Psoas muscle (tissue), 8 donors: ENCODE data around the gene IGSF21. TPM values are rescaled to one million over a fixed set of nuclear protein-coding genes. Genes with fewer than 3 reads are reported as not detected.

Experiments used
- ATAC-seq, 4 donors: fragments of 200-7000 bp; cut with Tn5 transposase; one replicate each; pipeline ENCODE4 v1.9.1; 2020; ENCODE audit warnings: moderate library complexity in 3 of 4, mild to moderate bottlenecking in 2 of 4
- DNase-seq, 2 donors: peaks; one replicate each; pipeline ENCODE4 v3.0.0-alpha.2; 2020
- H3K27ac ChIP-seq: fragments of 200-600 bp; one replicate; pipeline ENCODE4 v1.8.0; 2022
- H3K27me3 ChIP-seq, 3 donors: fragments of 200-600 bp in 1 of 3; one replicate each; pipeline versions ENCODE4 v1.6.1 to v1.8.0; 2013 to 2022; ENCODE audit warnings: low read length in 2 of 3, mild to moderate bottlenecking in 2 of 3, moderate library complexity in 1 of 3; ENCODE audit not compliant: insufficient read depth in 3 of 3
- H3K36me3 ChIP-seq, 2 donors: fragments of 200-600 bp in 1 of 2; one replicate each; pipeline versions ENCODE4 v1.6.1 to v1.8.0; 2013 to 2022; ENCODE audit warnings: low read depth in 1 of 2, mild to moderate bottlenecking in 1 of 2, moderate library complexity in 1 of 2; ENCODE audit not compliant: insufficient read depth in 1 of 2
- H3K4me1 ChIP-seq: fragments of 200-600 bp; one replicate; pipeline ENCODE4 v1.8.0; 2022
- H3K4me3 ChIP-seq: fragments of 200-600 bp; one replicate; pipeline ENCODE4 v1.8.0; 2022; ENCODE audit warnings: mild to moderate bottlenecking
- H3K9me3 ChIP-seq: fragments of 200-600 bp; one replicate; pipeline ENCODE4 v1.8.0; 2022
- WGBS, 3 donors: extraction: QIAGEN DNeasy Blood & Tissue Kit; methylation state at CpG; one replicate each; pipeline versions ENCODE4 v1.1.6 to v1.1.7; 2013; 5-methylcytosine and 5-hydroxymethylcytosine counted together
- intact Hi-C, 2 donors: fragments of 100-400 bp; cut with DNase I; formaldehyde crosslinking; loops; one replicate each; pipeline versions ENCODE4 v1.11.0 to v1.14.2; 2022
- polyA plus RNA-seq, 3 donors: library from polyadenylated mRNA; stranded (reverse); fragments of 200-250 nt; gene quantifications; one replicate each; pipeline ENCODE4 v1.2.3, GENCODE V29; 2013
- total RNA-seq, 4 donors: library from RNA; stranded (reverse); fragmentation: NEBNext Ultra II Directional in 2 of 4; extraction: Animal tissue kit (Norgen Biotek cat#: 25700) in 2 of 4; gene quantifications; one replicate each; pipeline versions ENCODE4 v1.2.1 to v1.2.4, GENCODE V29; 2021 to 2023
- TF ChIP-seq, protein P1 (sequence below): fragments of 200-600 bp; IDR thresholded peaks from one replicate; pipeline ENCODE4 v1.8.0; 2022; ENCODE audit warnings: antibody characterized with exemption
- donor health status: healthy with polysubstance abuse.
- donor health status: DM: no; HTN: no; CAD: no; lungs with moderate emphysema.
- donor health status: Bipolar disorder and iron deficiency.
- donor health status: healthy.
- donor health status: DM: yes; HTN: yes; CAD: no.
- donor health status: DM: no; HTN: no; CAD: no.
- donor health status: DM: no; HTN: no; CAD: no.
- donor health status: DM: yes; HTN: yes; CAD: no.

Gene IGSF21
- total and polyA plus RNA-seq, 7 donors, result 0.10 to 0.88 (median 0.42) TPM

DNA sequence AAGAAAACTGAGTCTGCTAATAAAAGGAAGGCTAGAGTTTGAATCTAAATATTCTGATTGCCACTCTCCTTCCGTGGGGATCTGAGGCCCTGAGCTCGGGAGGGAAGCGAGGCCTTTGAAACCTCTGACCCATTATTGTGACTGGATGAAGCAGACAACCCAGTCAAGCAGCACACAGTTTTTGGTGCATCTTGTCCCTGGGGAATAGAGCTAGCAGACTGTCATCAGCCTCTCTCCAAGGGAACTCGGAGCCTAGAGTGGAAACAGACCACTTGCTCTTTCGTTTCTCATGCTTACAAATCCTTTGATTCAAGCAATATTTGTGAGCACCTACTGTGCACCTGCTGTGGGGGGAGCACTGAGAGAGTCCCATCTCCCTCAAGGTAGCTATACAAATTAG is 240.0 kb downstream of the IGSF21 start:
- TF ChIP-seq, protein P1, sequence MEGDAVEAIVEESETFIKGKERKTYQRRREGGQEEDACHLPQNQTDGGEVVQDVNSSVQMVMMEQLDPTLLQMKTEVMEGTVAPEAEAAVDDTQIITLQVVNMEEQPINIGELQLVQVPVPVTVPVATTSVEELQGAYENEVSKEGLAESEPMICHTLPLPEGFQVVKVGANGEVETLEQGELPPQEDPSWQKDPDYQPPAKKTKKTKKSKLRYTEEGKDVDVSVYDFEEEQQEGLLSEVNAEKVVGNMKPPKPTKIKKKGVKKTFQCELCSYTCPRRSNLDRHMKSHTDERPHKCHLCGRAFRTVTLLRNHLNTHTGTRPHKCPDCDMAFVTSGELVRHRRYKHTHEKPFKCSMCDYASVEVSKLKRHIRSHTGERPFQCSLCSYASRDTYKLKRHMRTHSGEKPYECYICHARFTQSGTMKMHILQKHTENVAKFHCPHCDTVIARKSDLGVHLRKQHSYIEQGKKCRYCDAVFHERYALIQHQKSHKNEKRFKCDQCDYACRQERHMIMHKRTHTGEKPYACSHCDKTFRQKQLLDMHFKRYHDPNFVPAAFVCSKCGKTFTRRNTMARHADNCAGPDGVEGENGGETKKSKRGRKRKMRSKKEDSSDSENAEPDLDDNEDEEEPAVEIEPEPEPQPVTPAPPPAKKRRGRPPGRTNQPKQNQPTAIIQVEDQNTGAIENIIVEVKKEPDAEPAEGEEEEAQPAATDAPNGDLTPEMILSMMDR, result no peak
- WGBS, 3 donors, result 86 to 88% (median 87%) methylated on average over 5 of the region's 5 CpGs
- H3K27me3 ChIP-seq, result peaks cover 0 to 42% (median 0%) of the 10 kb centered on the region in 3 donors

GRCh38 chr1:18348354-18348753 is 240.8 kb downstream of the IGSF21 start:
- ATAC-seq, result no peak
- 51 to 62% (median 53%) methylated on average over 3 of the region's 3 CpGs for WGBS, 3 donors
- no peaks in the 10 kb centered on the region for H3K36me3 ChIP-seq

More for the DNA sequence above, 240.0 kb downstream of the IGSF21 start:
- no peaks in the 10 kb centered on the region for H3K36me3 ChIP-seq
- no peaks in the 10 kb centered on the region for H3K9me3 ChIP-seq
- DNase-seq, result no peak
- no peak for ATAC-seq
- no peak overlapping the region for H3K27ac ChIP-seq
- no peak overlapping the region for H3K4me3 ChIP-seq
- intact Hi-C loops, result no loop called here
- no peaks in the 10 kb centered on the region for H3K4me1 ChIP-seq

DNA sequence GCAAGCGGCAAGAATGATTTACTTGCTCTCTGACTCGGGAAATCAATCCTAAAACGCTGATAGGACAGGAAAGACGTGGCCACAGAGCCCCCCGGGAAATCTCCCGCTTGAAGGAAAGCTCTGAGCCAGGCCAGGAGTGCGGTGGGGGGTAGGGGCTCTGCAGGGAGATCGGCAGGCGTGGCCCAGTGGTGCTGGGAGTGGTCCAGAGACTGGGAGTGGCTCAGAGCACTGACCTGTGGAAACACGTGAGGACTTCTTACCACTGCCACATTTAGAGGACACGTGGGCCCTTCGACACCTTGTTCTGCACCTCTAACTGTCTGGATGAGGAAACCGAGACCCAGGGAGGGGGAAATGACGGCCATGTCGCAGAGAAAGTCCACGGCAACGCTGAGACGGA is 243.1 kb downstream of the IGSF21 start:
- H3K27ac ChIP-seq, result no peak overlapping the region
- ATAC-seq (no peak), DNase-seq (no peak)
- H3K4me1 ChIP-seq, result no peaks in the 10 kb centered on the region
- no peaks in the 10 kb centered on the region for H3K9me3 ChIP-seq
- intact Hi-C loops, result no loop called here
- TF ChIP-seq, protein P1, result no peak
- H3K27me3 ChIP-seq, result peaks cover 3 to 37% (median 5%) of the 10 kb centered on the region in 3 donors
- H3K36me3 ChIP-seq, result no peaks in the 10 kb centered on the region
- 62 to 70% (median 63%) methylated on average over 18 of the region's 18 CpGs for WGBS, 3 donors
- no peak overlapping the region for H3K4me3 ChIP-seq

More at GRCh38 chr1:18348354-18348753, 240.8 kb downstream of the IGSF21 start:
- Histone ChIP-seq H3K27ac (no peak overlapping the region), H3K4me3 (no peak overlapping the region), H3K4me1 (no peaks in the 10 kb centered on the region), H3K9me3 (no peaks in the 10 kb centered on the region), H3K27me3 (peaks cover 0 to 46% (median 4%) of the 10 kb centered on the region in 3 donors)
- TF ChIP-seq, protein P1, result no peak
- intact Hi-C loops, result no loop called here
- DNase-seq, result no peak

GRCh38 chr1:18351735-18352134 is 244.1 kb downstream of the IGSF21 start:
- Histone ChIP-seq H3K4me3 (no peak overlapping the region), H3K27me3 (peaks cover 3 to 30% (median 8%) of the 10 kb centered on the region in 3 donors), H3K27ac (no peak overlapping the region), H3K4me1 (no peaks in the 10 kb centered on the region), H3K36me3 (no peaks in the 10 kb centered on the region), H3K9me3 (no peaks in the 10 kb centered on the region)
- intact Hi-C loops, result no loop called here
- DNase-seq, result no peak
- ATAC-seq, result no peak
- WGBS, 3 donors, result 45 to 60% (median 51%) methylated on average over 10 of the region's 10 CpGs
- TF ChIP-seq, protein P1, result no peak

DNA sequence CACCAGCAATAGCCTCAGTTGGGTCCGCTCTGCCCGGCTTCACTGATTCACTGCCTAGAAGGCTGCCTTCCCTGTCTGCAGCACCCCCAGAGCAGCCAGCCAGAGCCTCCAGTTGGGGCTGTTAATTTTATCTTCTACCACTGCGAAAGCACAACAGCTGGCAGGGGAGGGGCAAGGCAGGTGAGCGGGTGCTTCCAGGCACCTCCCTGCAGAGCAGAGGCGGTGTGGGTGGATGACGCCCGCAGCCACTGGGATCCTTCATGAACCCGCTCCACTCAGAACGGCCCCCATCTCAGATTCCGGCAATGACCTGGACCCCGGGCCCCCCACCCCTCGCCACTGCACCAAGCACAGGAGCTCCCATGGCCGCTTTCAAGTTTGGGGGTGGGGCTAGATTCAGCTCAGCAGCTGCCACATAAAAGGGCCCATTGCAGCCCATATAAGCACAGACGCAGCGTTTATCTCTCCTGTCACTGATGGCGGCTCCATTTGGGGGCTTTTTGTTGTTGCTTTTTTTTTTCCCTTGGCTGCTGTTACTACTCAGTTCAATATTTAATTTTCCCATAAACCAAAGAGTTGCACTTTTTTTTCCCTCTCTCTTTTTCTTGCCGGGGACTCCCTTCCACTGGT is 245.2 kb downstream of the IGSF21 start:
- TF ChIP-seq, protein P1, result no peak
- intact Hi-C loops, result no loop called here
- no peak for DNase-seq
- WGBS, 3 donors, result 27 to 35% (median 31%) methylated on average over 16 to 17 of the region's 17 CpGs
- H3K36me3 ChIP-seq, result no peaks in the 10 kb centered on the region
- H3K27ac ChIP-seq, result no peak overlapping the region
- no peaks in the 10 kb centered on the region for H3K9me3 ChIP-seq
- ATAC-seq, result no peak
- H3K4me3 ChIP-seq, result no peak overlapping the region
- peaks cover 3 to 30% (median 8%) of the 10 kb centered on the region in 3 donors for H3K27me3 ChIP-seq
- no peaks in the 10 kb centered on the region for H3K4me1 ChIP-seq
